Measurements from ENCODE around the gene HM13.

GRCh38 chr20:31564284-31564683 is 50.0 kb downstream of the HM13 start:
- TF ChIP-seq, protein P1, sequence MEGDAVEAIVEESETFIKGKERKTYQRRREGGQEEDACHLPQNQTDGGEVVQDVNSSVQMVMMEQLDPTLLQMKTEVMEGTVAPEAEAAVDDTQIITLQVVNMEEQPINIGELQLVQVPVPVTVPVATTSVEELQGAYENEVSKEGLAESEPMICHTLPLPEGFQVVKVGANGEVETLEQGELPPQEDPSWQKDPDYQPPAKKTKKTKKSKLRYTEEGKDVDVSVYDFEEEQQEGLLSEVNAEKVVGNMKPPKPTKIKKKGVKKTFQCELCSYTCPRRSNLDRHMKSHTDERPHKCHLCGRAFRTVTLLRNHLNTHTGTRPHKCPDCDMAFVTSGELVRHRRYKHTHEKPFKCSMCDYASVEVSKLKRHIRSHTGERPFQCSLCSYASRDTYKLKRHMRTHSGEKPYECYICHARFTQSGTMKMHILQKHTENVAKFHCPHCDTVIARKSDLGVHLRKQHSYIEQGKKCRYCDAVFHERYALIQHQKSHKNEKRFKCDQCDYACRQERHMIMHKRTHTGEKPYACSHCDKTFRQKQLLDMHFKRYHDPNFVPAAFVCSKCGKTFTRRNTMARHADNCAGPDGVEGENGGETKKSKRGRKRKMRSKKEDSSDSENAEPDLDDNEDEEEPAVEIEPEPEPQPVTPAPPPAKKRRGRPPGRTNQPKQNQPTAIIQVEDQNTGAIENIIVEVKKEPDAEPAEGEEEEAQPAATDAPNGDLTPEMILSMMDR (IDR thresholded peaks at IDR 0.05; ENCODE audit: low read depth, low read length, missing input control): no peak
- TF ChIP-seq TAF1 (conservative IDR thresholded peaks at IDR 0.05): no peak
- no peak for TF ChIP-seq JUND (IDR thresholded peaks at IDR 0.05)
- TF ChIP-seq, protein P2, sequence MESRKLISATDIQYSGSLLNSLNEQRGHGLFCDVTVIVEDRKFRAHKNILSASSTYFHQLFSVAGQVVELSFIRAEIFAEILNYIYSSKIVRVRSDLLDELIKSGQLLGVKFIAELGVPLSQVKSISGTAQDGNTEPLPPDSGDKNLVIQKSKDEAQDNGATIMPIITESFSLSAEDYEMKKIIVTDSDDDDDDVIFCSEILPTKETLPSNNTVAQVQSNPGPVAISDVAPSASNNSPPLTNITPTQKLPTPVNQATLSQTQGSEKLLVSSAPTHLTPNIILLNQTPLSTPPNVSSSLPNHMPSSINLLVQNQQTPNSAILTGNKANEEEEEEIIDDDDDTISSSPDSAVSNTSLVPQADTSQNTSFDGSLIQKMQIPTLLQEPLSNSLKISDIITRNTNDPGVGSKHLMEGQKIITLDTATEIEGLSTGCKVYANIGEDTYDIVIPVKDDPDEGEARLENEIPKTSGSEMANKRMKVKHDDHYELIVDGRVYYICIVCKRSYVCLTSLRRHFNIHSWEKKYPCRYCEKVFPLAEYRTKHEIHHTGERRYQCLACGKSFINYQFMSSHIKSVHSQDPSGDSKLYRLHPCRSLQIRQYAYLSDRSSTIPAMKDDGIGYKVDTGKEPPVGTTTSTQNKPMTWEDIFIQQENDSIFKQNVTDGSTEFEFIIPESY (IDR thresholded peaks at IDR 0.05): no peak
- no peak for TF ChIP-seq EGR1 (IDR thresholded peaks at IDR 0.05; ENCODE audit: low read depth in 2 of 2)
- TF ChIP-seq RAD21 (IDR thresholded peaks at IDR 0.05): no peak
- no peak for TF ChIP-seq YY1 (IDR thresholded peaks at IDR 0.05)
- TF ChIP-seq, protein P3, sequence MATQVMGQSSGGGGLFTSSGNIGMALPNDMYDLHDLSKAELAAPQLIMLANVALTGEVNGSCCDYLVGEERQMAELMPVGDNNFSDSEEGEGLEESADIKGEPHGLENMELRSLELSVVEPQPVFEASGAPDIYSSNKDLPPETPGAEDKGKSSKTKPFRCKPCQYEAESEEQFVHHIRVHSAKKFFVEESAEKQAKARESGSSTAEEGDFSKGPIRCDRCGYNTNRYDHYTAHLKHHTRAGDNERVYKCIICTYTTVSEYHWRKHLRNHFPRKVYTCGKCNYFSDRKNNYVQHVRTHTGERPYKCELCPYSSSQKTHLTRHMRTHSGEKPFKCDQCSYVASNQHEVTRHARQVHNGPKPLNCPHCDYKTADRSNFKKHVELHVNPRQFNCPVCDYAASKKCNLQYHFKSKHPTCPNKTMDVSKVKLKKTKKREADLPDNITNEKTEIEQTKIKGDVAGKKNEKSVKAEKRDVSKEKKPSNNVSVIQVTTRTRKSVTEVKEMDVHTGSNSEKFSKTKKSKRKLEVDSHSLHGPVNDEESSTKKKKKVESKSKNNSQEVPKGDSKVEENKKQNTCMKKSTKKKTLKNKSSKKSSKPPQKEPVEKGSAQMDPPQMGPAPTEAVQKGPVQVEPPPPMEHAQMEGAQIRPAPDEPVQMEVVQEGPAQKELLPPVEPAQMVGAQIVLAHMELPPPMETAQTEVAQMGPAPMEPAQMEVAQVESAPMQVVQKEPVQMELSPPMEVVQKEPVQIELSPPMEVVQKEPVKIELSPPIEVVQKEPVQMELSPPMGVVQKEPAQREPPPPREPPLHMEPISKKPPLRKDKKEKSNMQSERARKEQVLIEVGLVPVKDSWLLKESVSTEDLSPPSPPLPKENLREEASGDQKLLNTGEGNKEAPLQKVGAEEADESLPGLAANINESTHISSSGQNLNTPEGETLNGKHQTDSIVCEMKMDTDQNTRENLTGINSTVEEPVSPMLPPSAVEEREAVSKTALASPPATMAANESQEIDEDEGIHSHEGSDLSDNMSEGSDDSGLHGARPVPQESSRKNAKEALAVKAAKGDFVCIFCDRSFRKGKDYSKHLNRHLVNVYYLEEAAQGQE (IDR thresholded peaks at IDR 0.05): no peak
- TF ChIP-seq FOXA1 (IDR thresholded peaks at IDR 0.05): no peak

All from liver (tissue), 3 donors.